Measurements from ENCODE around the gene MAP6.
A peak's percentile ranks its signal among the peaks of the same experiment; 100 is the strongest.

The MAP6 gene

GRCh38 chr11:75606099-75606498 lies 62.7 kb downstream of the MAP6 start:
- no peak for DNase-seq (ENCODE audit: extremely low read depth, low read depth)
- TF ChIP-seq CTCF (IDR thresholded peaks at IDR 0.05; ENCODE audit: low read depth, low read length, missing control alignments): no peak
- H3K4me3 ChIP-seq (replicated peaks; ENCODE audit: low read depth, low read length): no peak overlapping the region

DNA sequence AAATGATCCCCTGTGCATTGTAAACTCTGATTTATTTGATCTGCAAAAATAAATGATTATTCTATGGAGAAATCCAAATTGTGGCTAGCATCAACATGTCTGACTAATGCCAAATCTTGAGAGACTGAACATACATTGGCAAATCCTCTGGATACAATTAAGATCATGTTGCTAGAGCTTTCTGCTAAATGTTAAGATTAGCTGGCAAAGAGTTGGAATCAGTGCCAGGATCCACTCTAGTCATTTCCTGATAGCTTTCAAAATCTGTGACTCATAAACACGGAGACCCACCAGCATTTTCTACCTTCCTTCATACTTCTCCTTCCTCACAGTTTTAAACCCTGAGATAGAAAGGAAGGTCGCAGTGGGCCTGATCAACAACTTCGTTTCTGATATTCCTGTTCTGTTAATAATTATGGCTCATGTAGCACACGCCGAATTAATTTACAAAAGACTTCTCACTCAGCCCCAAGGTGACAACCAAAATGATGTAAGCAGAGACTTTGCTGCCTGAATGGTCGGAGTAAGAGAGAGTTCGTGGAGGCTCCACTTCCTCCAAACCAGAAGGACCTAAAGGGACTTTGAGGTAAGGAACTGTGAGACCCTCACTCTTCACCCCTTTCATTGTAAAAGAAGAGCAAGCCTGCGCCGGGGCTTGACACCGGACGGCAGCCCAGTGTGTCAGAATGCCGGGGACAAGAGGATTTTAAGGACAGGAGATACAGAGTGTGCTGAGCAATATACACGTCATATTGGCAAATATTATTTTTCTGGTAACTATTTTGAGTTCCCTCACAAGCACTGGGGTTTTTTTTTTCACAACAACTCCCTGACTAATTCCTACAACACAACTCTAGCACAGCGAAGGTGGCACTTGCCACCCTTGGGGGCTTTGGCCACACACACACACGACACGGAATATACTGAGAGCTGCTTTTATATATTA lies 64.8 kb downstream of the MAP6 start:
- no peak for TF ChIP-seq CTCF (IDR thresholded peaks at IDR 0.05; ENCODE audit: low read depth, low read length, missing control alignments)
- H3K4me3 ChIP-seq (replicated peaks; ENCODE audit: low read depth, low read length): no peak overlapping the region
- peak; percentile 61 for DNase-seq (ENCODE audit: extremely low read depth, low read depth)

DNA sequence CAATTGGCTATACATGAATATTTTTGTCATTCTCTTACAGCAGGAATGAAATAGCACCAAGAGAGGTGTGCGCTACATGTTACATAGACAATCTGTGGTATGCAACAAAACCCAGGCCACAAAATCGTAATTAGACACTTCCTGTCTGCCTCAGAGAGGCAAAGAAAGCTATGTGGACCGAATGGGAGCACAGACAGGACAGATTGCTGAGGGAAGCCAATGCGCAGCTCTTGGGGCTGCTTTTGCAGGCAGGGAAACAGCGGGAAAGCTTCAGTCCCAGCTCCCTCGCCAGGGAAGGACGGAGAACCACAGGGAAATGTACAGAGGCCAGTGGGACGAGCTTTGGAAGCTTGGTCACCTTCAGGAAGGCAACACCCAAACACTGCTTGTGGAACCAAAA lies 65.9 kb downstream of the MAP6 start:
- no peak for DNase-seq (ENCODE audit: extremely low read depth, low read depth)
- no peak for TF ChIP-seq CTCF (IDR thresholded peaks at IDR 0.05; ENCODE audit: low read depth, low read length, missing control alignments)
- no peak overlapping the region for H3K4me3 ChIP-seq (replicated peaks; ENCODE audit: low read depth, low read length)

- DNase-seq (ENCODE audit: extremely low read depth, low read depth): no peak
- TF ChIP-seq CTCF (IDR thresholded peaks at IDR 0.05; ENCODE audit: low read depth, low read length, missing control alignments): no peak
- H3K4me3 ChIP-seq (replicated peaks; ENCODE audit: low read depth, low read length): no peak overlapping the region
Measured at GRCh38 chr11:75601494-75601893, 67.3 kb downstream of the MAP6 start.

GRCh38 chr11:75600356-75600755 lies 68.5 kb downstream of the MAP6 start:
- TF ChIP-seq CTCF (IDR thresholded peaks at IDR 0.05; ENCODE audit: low read depth, low read length, missing control alignments): no peak
- H3K4me3 ChIP-seq (replicated peaks; ENCODE audit: low read depth, low read length): no peak overlapping the region
- no peak for DNase-seq (ENCODE audit: extremely low read depth, low read depth)

DNA sequence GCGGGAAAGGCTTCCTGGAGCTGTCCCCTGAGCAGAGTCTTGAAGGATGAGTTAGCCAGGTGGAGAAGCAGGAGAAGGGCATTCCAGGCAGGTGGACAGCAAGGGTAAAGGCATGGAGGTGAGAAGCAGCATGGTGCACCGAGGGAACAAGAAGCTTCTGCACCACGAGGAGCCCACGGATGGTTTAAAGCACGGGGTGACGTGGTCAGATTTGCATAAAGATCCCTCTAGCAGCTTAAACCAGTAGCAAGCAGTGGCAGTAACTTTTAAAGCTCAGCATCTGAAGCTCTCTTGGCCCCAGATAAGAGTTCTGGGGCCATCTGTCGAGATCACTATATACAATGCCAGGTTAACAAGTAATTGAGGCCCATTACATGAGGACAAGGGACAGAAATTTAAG lies 69.9 kb downstream of the MAP6 start:
- no peak for DNase-seq (ENCODE audit: extremely low read depth, low read depth)
- no peak for TF ChIP-seq CTCF (IDR thresholded peaks at IDR 0.05; ENCODE audit: low read depth, low read length, missing control alignments)
- no peak overlapping the region for H3K4me3 ChIP-seq (replicated peaks; ENCODE audit: low read depth, low read length)
